ENCODE measurements around the gene AMBN.
A peak's percentile ranks its signal among the peaks of the same experiment; 100 is the strongest.

AMBN gene

GRCh38 chr4:70591955-70592582, at the start of gene AMBN:
Gene AMBN, plus strand, starts transcription at chr4:70592256. Its CDS starts 103 bp downstream, at chr4:70592359.
- DNase-seq: no peak

GRCh38 chr4:70544279-70544868, 47.7 kb upstream of the AMBN start:
- no peak for DNase-seq

- no peak for DNase-seq
Measured at GRCh38 chr4:70556856-70557255, 35.2 kb upstream of the AMBN start.

GRCh38 chr4:70559211-70559830, 32.7 kb upstream of the AMBN start:
- DNase-seq: peak in 28 of 51 donors; percentile 0 to 53 (median 16)

- no peak for DNase-seq
Measured at GRCh38 chr4:70559924-70560323, 32.1 kb upstream of the AMBN start.

GRCh38 chr4:70564033-70564432, 28.0 kb upstream of the AMBN start:
- DNase-seq: no peak

GRCh38 chr4:70570796-70571195, 21.3 kb upstream of the AMBN start:
- DNase-seq: no peak

- no peak for DNase-seq
Measured at GRCh38 chr4:70571772-70572171, 20.3 kb upstream of the AMBN start.

- DNase-seq: no peak
Measured at GRCh38 chr4:70575964-70576363, 16.1 kb upstream of the AMBN start.

- DNase-seq: no peak
Measured at GRCh38 chr4:70577220-70577927, 14.7 kb upstream of the AMBN start.

- DNase-seq: no peak
Measured at GRCh38 chr4:70581980-70582379, 10.1 kb upstream of the AMBN start.

- DNase-seq: no peak
Measured at GRCh38 chr4:70583952-70584834, 7.9 kb upstream of the AMBN start.

- DNase-seq: no peak
Measured at GRCh38 chr4:70586841-70587240, 5.2 kb upstream of the AMBN start.

- no peak for DNase-seq
Measured at GRCh38 chr4:70589785-70590184, 2.3 kb upstream of the AMBN start.

- DNase-seq: no peak
Measured at GRCh38 chr4:70594196-70594595, 2.1 kb downstream of the AMBN start.

GRCh38 chr4:70600305-70600704, 8.2 kb downstream of the AMBN start:
- DNase-seq: no peak

GRCh38 chr4:70600977-70601376, 8.9 kb downstream of the AMBN start:
- no peak for DNase-seq

GRCh38 chr4:70601422-70602039, 9.5 kb downstream of the AMBN start:
- DNase-seq: peak in 24 of 51 donors; percentile 0 to 34 (median 5)

- DNase-seq: no peak
Measured at GRCh38 chr4:70603856-70604255, 11.8 kb downstream of the AMBN start.

GRCh38 chr4:70606459-70606858, 14.4 kb downstream of the AMBN start:
- no peak for DNase-seq

GRCh38 chr4:70607334-70607853, 15.3 kb downstream of the AMBN start:
- DNase-seq: no peak

Measured in hypothalamus (tissue), 51 donors.